ENCODE data around the gene ANKRD44. TPM values are rescaled to one million over a fixed set of nuclear protein-coding genes. Genes with fewer than 3 reads are reported as not detected.

The ANKRD44 gene
- total RNA-seq, 4 donors from 2014 or later = 24.4 to 51.8 (median 35.7) TPM

DNA sequence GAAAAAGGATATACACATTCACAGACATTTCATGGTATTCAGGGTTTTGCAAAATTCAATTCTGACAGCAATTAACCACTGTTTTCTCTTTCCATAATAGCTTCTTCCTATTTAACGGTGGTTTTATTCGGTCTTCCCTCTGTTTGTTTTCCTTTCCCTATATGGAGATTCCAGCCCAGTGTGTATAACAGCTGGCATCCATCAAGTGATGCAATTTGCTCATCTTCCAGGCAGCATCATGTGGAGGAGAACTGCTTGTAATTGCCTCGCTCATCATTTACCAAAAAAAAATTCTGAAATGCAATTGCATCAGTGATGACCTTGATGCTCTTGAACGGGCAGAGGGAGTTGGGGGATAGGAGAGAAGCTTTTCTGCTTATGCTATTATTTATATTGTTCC, 218.1 kb downstream of the ANKRD44 start:
- TF ChIP-seq POLR2AphosphoS5 (IDR thresholded peaks at IDR 0.05) (peak; percentile 82), POLR2A (IDR thresholded peaks at IDR 0.05) (no peak)
- ATAC-seq = peak; percentile 81
- no peak overlapping the region for H3K27ac ChIP-seq
- no peaks in the 10 kb centered on the region for H3K27me3 ChIP-seq
- H3K4me3 ChIP-seq = no peak overlapping the region
- WGBS, 2 donors (ENCODE audit: low coverage in 1 of 2) = 28 to 53% methylated on average over 4 of the region's 4 CpGs
- H3K4me1 ChIP-seq = peaks cover 0 to 18% (median 0%) of the 10 kb centered on the region in 3 donors
- H3K9me3 ChIP-seq = no peaks in the 10 kb centered on the region
- peaks cover 0 to 20% of the 10 kb centered on the region in 2 donors for H3K36me3 ChIP-seq

DNA sequence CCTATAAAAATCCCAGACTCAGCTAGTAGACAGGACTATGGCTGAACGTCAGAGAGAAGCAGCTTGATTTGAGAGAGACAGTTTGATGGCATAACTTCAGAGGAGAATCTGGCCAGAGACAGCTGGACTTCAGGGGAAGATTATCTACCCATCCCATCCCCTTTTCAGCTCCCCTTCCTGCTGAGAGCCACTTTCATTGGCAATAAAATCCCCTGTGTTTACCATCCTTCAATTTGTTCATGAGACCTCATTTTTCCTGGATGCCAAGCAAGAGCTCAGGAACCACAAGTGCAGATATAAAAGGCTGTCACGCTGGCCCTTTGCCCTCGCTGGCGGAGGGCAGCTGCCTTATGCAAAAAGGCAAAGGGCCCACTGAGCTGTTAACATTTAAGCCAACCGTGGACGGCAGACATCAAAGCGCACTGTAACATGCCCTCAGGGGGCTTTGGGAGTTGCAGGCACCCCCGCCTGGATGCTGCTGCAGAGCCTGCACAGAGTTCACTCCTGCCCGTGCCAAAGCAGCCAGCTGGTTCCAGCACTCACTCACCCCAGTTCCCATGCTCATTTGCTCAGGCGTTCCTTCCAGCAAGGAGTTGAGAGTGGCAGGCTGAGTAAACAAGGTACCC, 219.7 kb downstream of the ANKRD44 start:
- 50 to 100% methylated on average over 1 of the region's 10 CpGs for WGBS, 2 donors (ENCODE audit: low coverage in 1 of 2)
- no peak overlapping the region for H3K27ac ChIP-seq
- H3K4me3 ChIP-seq = no peak overlapping the region
- no peak for ATAC-seq
- H3K9me3 ChIP-seq = no peaks in the 10 kb centered on the region
- H3K27me3 ChIP-seq = no peaks in the 10 kb centered on the region
- TF ChIP-seq POLR2A (IDR thresholded peaks at IDR 0.05) (no peak), EP300 (IDR thresholded peaks at IDR 0.05) (no peak), POLR2AphosphoS5 (IDR thresholded peaks at IDR 0.05) (no peak)
- TF ChIP-seq, protein P1, sequence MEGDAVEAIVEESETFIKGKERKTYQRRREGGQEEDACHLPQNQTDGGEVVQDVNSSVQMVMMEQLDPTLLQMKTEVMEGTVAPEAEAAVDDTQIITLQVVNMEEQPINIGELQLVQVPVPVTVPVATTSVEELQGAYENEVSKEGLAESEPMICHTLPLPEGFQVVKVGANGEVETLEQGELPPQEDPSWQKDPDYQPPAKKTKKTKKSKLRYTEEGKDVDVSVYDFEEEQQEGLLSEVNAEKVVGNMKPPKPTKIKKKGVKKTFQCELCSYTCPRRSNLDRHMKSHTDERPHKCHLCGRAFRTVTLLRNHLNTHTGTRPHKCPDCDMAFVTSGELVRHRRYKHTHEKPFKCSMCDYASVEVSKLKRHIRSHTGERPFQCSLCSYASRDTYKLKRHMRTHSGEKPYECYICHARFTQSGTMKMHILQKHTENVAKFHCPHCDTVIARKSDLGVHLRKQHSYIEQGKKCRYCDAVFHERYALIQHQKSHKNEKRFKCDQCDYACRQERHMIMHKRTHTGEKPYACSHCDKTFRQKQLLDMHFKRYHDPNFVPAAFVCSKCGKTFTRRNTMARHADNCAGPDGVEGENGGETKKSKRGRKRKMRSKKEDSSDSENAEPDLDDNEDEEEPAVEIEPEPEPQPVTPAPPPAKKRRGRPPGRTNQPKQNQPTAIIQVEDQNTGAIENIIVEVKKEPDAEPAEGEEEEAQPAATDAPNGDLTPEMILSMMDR (IDR thresholded peaks at IDR 0.05) = no peak
- peaks cover 0 to 27% of the 10 kb centered on the region in 2 donors for H3K36me3 ChIP-seq
- peaks cover 0 to 14% (median 0%) of the 10 kb centered on the region in 3 donors for H3K4me1 ChIP-seq

DNA sequence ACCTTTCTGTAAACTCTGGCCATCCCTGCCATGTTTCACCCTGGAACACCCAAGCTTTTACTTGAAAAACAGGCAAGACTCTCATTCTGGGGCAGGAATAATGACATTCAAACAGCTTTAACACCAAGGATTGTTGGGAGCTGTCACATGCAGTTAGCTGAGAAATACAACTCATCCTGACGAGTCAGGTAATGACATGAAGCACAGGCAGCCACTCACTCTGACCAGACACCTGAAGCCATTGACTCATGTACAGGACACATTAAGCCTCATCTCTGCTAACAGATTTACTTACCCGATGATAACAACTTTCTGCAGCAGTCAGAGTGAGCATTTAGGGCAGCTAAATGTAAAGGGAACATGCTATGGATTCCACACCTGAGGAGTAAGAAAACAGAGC, 220.9 kb downstream of the ANKRD44 start:
- WGBS, 2 donors (ENCODE audit: low coverage in 1 of 2) = 100% methylated on average over 1 of the region's 2 CpGs; no CpG with 5 or more reads in 1 of the 2 donors
- ATAC-seq = no peak
- TF ChIP-seq EP300 (IDR thresholded peaks at IDR 0.05) (no peak), POLR2A (IDR thresholded peaks at IDR 0.05) (no peak), POLR2AphosphoS5 (IDR thresholded peaks at IDR 0.05) (no peak)
- TF ChIP-seq, protein P1 (IDR thresholded peaks at IDR 0.05) = no peak
- Histone ChIP-seq H3K36me3 (peaks cover 0 to 21% of the 10 kb centered on the region in 2 donors), H3K4me1 (peaks cover 0 to 14% (median 0%) of the 10 kb centered on the region in 3 donors), H3K9me3 (no peaks in the 10 kb centered on the region), H3K4me3 (no peak overlapping the region), H3K27ac (no peak overlapping the region), H3K27me3 (no peaks in the 10 kb centered on the region)

DNA sequence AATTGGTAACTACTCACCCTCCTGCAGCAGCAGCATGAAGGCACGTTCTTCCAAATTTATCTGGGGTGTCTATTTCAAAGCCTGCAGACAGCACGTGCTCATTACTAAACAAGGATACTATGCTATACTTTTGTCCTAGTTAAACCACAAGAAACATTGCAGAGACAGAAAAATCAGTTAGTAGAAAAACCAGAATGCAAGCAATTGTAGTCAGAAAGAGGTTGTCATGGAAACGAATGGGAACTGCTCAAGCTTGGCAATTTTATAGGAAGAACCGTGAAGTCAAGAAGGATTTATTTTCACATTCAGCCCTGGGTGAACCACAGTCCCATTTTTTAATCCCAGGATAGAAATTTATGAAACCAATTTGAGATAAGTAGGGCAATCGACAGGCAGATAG, 221.9 kb downstream of the ANKRD44 start:
- H3K4me3 ChIP-seq = no peak overlapping the region
- ATAC-seq = no peak
- WGBS, 2 donors (ENCODE audit: low coverage in 1 of 2) = 33 to 59% methylated on average over 5 of the region's 5 CpGs
- peaks cover 0 to 14% (median 0%) of the 10 kb centered on the region in 3 donors for H3K4me1 ChIP-seq
- H3K9me3 ChIP-seq = no peaks in the 10 kb centered on the region
- H3K27ac ChIP-seq = no peak overlapping the region
- TF ChIP-seq POLR2AphosphoS5 (IDR thresholded peaks at IDR 0.05) (no peak), POLR2A (IDR thresholded peaks at IDR 0.05) (no peak), EP300 (IDR thresholded peaks at IDR 0.05) (no peak)
- TF ChIP-seq, protein P1 (IDR thresholded peaks at IDR 0.05) = no peak
- no peaks in the 10 kb centered on the region for H3K27me3 ChIP-seq
- H3K36me3 ChIP-seq = peaks cover 0 to 21% of the 10 kb centered on the region in 2 donors

DNA sequence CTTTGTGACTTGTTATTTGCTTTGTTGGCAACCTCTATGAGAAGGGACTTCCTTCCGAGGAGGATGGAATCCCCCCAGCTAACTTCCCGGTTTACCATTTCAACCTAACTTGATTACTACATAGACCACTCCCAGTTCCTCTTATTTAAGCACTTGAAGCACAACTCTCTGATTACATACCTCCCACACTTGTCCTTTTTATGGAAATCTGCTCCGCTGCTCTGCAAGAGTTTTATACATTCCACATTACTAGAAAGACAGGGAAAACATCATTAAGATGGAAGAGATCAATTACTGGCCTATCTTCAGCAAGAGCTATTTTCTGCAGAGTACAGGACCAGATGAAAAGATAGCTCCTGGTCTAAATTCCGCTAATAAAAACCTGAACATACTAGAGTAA, 224.1 kb downstream of the ANKRD44 start:
- H3K27me3 ChIP-seq = no peaks in the 10 kb centered on the region
- H3K36me3 ChIP-seq = peaks cover 0 to 29% of the 10 kb centered on the region in 2 donors
- H3K4me1 ChIP-seq = peaks cover 0 to 14% (median 0%) of the 10 kb centered on the region in 3 donors
- no peak for ATAC-seq
- H3K27ac ChIP-seq = no peak overlapping the region
- no peaks in the 10 kb centered on the region for H3K9me3 ChIP-seq
- 72 to 83% methylated on average over 3 to 4 of the region's 4 CpGs for WGBS, 2 donors (ENCODE audit: low coverage in 1 of 2)
- H3K4me3 ChIP-seq = no peak overlapping the region
- TF ChIP-seq EP300 (IDR thresholded peaks at IDR 0.05) = no peak
- no peak for TF ChIP-seq POLR2AphosphoS5 (IDR thresholded peaks at IDR 0.05)
- TF ChIP-seq POLR2A (IDR thresholded peaks at IDR 0.05) = no peak
- TF ChIP-seq, protein P1 (IDR thresholded peaks at IDR 0.05) = no peak

All from gastroesophageal sphincter (tissue), 4 donors.